ENCODE data around the gene POU3F2.

Gene POU3F2

GRCh38 chr6:98824162-98824901 is 10.0 kb upstream of the POU3F2 start:
- POLR2A ChIA-PET, result no interaction called here
- TF ChIP-seq CTCF (IDR thresholded peaks at IDR 0.05; ENCODE audit: insufficient read depth, low read length, missing control alignments), result no peak
- no peak overlapping the region for H3K4me3 ChIP-seq (ENCODE audit: low read depth, low read length)
- CTCF ChIA-PET, result no interaction called here
- no peak for DNase-seq (ENCODE audit: low read depth, low spot score)

GRCh38 chr6:98824902-98825599 is 9.3 kb upstream of the POU3F2 start:
- TF ChIP-seq CTCF (IDR thresholded peaks at IDR 0.05; ENCODE audit: insufficient read depth, low read length, missing control alignments), result no peak
- POLR2A ChIA-PET, result no interaction called here
- CTCF ChIA-PET, result no interaction called here
- DNase-seq (ENCODE audit: low read depth, low spot score), result no peak
- no peak overlapping the region for H3K4me3 ChIP-seq (ENCODE audit: low read depth, low read length)

- TF ChIP-seq CTCF (IDR thresholded peaks at IDR 0.05; ENCODE audit: insufficient read depth, low read length, missing control alignments), result no peak
- ChIA-PET CTCF (no interaction called here), POLR2A (no interaction called here)
- no peak overlapping the region for H3K4me3 ChIP-seq (ENCODE audit: low read depth, low read length)
- DNase-seq (ENCODE audit: low read depth, low spot score), result no peak
Measured at GRCh38 chr6:98825600-98826230, 8.7 kb upstream of the POU3F2 start.

- ChIA-PET CTCF (no interaction called here), POLR2A (no interaction called here)
- no peak for TF ChIP-seq CTCF (IDR thresholded peaks at IDR 0.05; ENCODE audit: insufficient read depth, low read length, missing control alignments)
- no peak for DNase-seq (ENCODE audit: low read depth, low spot score)
- no peak overlapping the region for H3K4me3 ChIP-seq (ENCODE audit: low read depth, low read length)
Measured at GRCh38 chr6:98827295-98828159, 6.8 kb upstream of the POU3F2 start.

GRCh38 chr6:98828211-98828788 is 6.1 kb upstream of the POU3F2 start:
- no peak for TF ChIP-seq CTCF (IDR thresholded peaks at IDR 0.05; ENCODE audit: insufficient read depth, low read length, missing control alignments)
- no peak for DNase-seq (ENCODE audit: low read depth, low spot score)
- no peak overlapping the region for H3K4me3 ChIP-seq (ENCODE audit: low read depth, low read length)
- ChIA-PET POLR2A (no interaction called here), CTCF (no interaction called here)
